ENCODE measurements around the gene SPATA12.

GRCh38 chr3:57018246-57018645, 42.2 kb upstream of the SPATA12 start:
- TF ChIP-seq CTCF (IDR thresholded peaks at IDR 0.05) (no peak), POLR2A (IDR thresholded peaks at IDR 0.05) (no peak)

Data from gastroesophageal sphincter (tissue), 3 donors.